SK-N-SH (cell line): Measurements from ENCODE around the gene POLR1H. TPM values are rescaled to one million over a fixed set of nuclear protein-coding genes. Genes with fewer than 3 reads are reported as not detected.
A peak's percentile ranks its signal among the peaks of the same experiment; 100 is the strongest.

Source experiments
- CTCF ChIA-PET: fragments of 300-600, 350-600 bp; formaldehyde crosslinking; extraction: SDS; loops from one replicate; lab custom pipeline; 2021; lab: Yijun Ruan, JAX
- POLR2A ChIA-PET: fragments of 350-600 bp; sonication (Branson Sonifier 250); formaldehyde crosslinking; extraction: SDS; loops from one replicate; lab custom pipeline; 2020; ENCODE audit warnings: antibody characterized with exemption, inconsistent platforms; lab: Yijun Ruan, JAX
- DNase-seq: peaks from one replicate; pipeline ENCODE4 v3.0.0; 2012
- H2AFZ ChIP-seq: fragments of 200-600 bp; sonication (generic); 2 replicates; pipeline ENCODE4 v1.8.1; 2016; ENCODE audit warnings: antibody characterized with exemption, mild to moderate bottlenecking, low read depth
- H3F3A ChIP-seq: fragments of 200-600 bp; sonication (generic); replicated peaks from 2 replicates; pipeline ENCODE3; 2016; ENCODE audit warnings: antibody characterized with exemption, mild to moderate bottlenecking; ENCODE audit not compliant: insufficient read depth
- H3K27ac ChIP-seq, 2 experiments: fragments of 200-500 bp in 1 of 2; fragments of 200-600 bp in 1 of 2; sonication (Bioruptor generic) in 1 of 2; sonication (generic), shearing (Covaris generic) in 1 of 2; 2 replicates each; pipeline versions ENCODE4 v1.5.1 to v1.6.1; 2014 to 2016; ENCODE audit warnings: low read depth in 2 of 2, inconsistent platforms in 1 of 2, low read length in 1 of 2, mild to moderate bottlenecking in 1 of 2, mixed read lengths in 1 of 2
- H3K27me3 ChIP-seq: fragments of 200-600 bp; sonication (generic), shearing (Covaris generic); 2 replicates; pipeline ENCODE4 v1.6.1; 2016; ENCODE audit warnings: mixed run types; ENCODE audit not compliant: insufficient read depth
- H3K36me3 ChIP-seq, 2 experiments: fragments of 200-500 bp in 1 of 2; fragments of 200-600 bp in 1 of 2; sonication (Bioruptor generic) in 1 of 2; sonication (generic) in 1 of 2; replicated peaks in 1 of 2; 2 replicates each; pipeline versions ENCODE3 to v1.5.1; 2014 to 2016; ENCODE audit warnings: low read length in 1 of 2, mild to moderate bottlenecking in 1 of 2; ENCODE audit not compliant: insufficient read depth in 2 of 2, control insufficient read depth in 1 of 2
- H3K4me1 ChIP-seq, 2 experiments: fragments of 200-500 bp in 1 of 2; fragments of 200-600 bp in 1 of 2; sonication (Bioruptor generic) in 1 of 2; sonication (generic), shearing (Covaris generic) in 1 of 2; 2 replicates each; pipeline versions ENCODE4 v1.5.1 to v1.6.1; 2014 to 2016; ENCODE audit warnings: low read depth in 1 of 2, low read length in 1 of 2, mixed run types in 1 of 2; ENCODE audit not compliant: insufficient read depth in 2 of 2, control insufficient read depth in 1 of 2
- H3K4me2 ChIP-seq: fragments of 200-600 bp; sonication (generic), shearing (Covaris generic); 2 replicates; pipeline ENCODE4 v1.6.1; 2017; ENCODE audit warnings: mixed run types
- H3K4me3 ChIP-seq, 2 experiments: fragments of 200-500 bp in 1 of 2; fragments of 200-600 bp in 1 of 2; sonication (Bioruptor generic) in 1 of 2; sonication (generic), shearing (Covaris generic) in 1 of 2; 2 replicates each; pipeline versions ENCODE4 v1.5.1 to v1.8.1; 2014 to 2016; ENCODE audit warnings: low read depth in 2 of 2, inconsistent platforms in 1 of 2, low read length in 1 of 2, mild to moderate bottlenecking in 1 of 2, mixed read lengths in 1 of 2, moderate library complexity in 1 of 2
- H3K79me2 ChIP-seq: fragments of 200-600 bp; sonication (generic); 2 replicates; pipeline ENCODE4 v1.8.1; 2017; ENCODE audit warnings: mild to moderate bottlenecking; ENCODE audit not compliant: insufficient read depth
- H3K9ac ChIP-seq: fragments of 200-600 bp; sonication (generic); 2 replicates; pipeline ENCODE4 v1.6.1; 2017; ENCODE audit warnings: mixed run types
- H3K9me2 ChIP-seq: fragments of 200-600 bp; sonication (generic); 2 replicates; pipeline ENCODE4 v1.6.1; 2017; ENCODE audit warnings: mixed run types
- H3K9me3 ChIP-seq: fragments of 200-600 bp; sonication (generic); 2 replicates; pipeline ENCODE4 v1.6.1; 2017; ENCODE audit warnings: mixed run types, mild to moderate bottlenecking, moderate library complexity
- H4K20me1 ChIP-seq: fragments of 200-600 bp; sonication (generic); 2 replicates; pipeline ENCODE4 v1.6.1; 2017; ENCODE audit warnings: mild to moderate bottlenecking, mixed run types; ENCODE audit not compliant: insufficient read depth
- EZH2phosphoT487 ChIP-seq: fragments of 200-600 bp; sonication (generic); IDR thresholded peaks from 2 replicates; pipeline ENCODE4 v1.6.1; 2017; ENCODE audit warnings: low read depth, mixed run types, mild to moderate bottlenecking, antibody characterized with exemption, moderate library complexity, borderline replicate concordance
- IRF3 ChIP-seq: fragments of 150-350 bp; IDR thresholded peaks from 2 replicates; pipeline ENCODE4 v1.6.1; 2016; ENCODE audit warnings: mild to moderate bottlenecking, low read depth, low read length
- MXI1 ChIP-seq: IDR thresholded peaks from 2 replicates; pipeline ENCODE4 v1.6.1; 2012; ENCODE audit warnings: mild to moderate bottlenecking, low read depth, low read length, improper control_type of control experiment
- NFIC ChIP-seq: IDR thresholded peaks from 2 replicates; pipeline ENCODE4 v1.4.0; 2012; ENCODE audit warnings: borderline replicate concordance
- TAF1 ChIP-seq: IDR thresholded peaks from 2 replicates; pipeline ENCODE4 v1.6.1; 2012; ENCODE audit warnings: low read depth, mild to moderate bottlenecking, low read length, moderate library complexity, borderline replicate concordance
- TCF12 ChIP-seq: IDR thresholded peaks from 2 replicates; pipeline ENCODE4 v1.4.0; 2012
- USF1 ChIP-seq: IDR thresholded peaks from 2 replicates; pipeline ENCODE4 v1.4.0; 2012; ENCODE audit warnings: low read depth, borderline replicate concordance
- ZBTB33 ChIP-seq: IDR thresholded peaks from 2 replicates; pipeline ENCODE4 v1.4.0; 2012; ENCODE audit warnings: low read depth, borderline replicate concordance
- WGBS: methylation state at CpG from one replicate; pipeline ENCODE4 v1.1.6; 2017; ENCODE audit warnings: low lambda C conversion rate; 5-methylcytosine and 5-hydroxymethylcytosine counted together
- polyA plus RNA-seq, 3 experiments: library from polyadenylated mRNA; depleted of rRNA; stranded (reverse); fragments of >200 nt; gene quantifications; 2 replicates each; pipeline ENCODE4 v1.2.3, GENCODE V29; 2012

The POLR1H gene
- polyA plus RNA-seq, 1 of the 3 experiments (the other 2 are of a cell fraction), result 40.6 TPM

- Histone ChIP-seq H2AFZ (peak overlapping the region; percentile 92), H3K9me3 (no peaks in the 10 kb centered on the region), H4K20me1 (no peaks in the 10 kb centered on the region), H3K27me3 (no peaks in the 10 kb centered on the region), H3K4me1 (peaks cover 6 to 14% of the 10 kb centered on the region in 2 experiments; a peak in 3 of 4 replicates), H3K9me2 (no peaks in the 10 kb centered on the region), H3K79me2 (peaks cover 36% of the 10 kb centered on the region), H3K4me2 (peak overlapping the region; percentile 89), H3K4me3 (peak overlapping the region; percentile 96 to 99), H3F3A (peaks cover 11% of the 10 kb centered on the region), H3K27ac (peak overlapping the region; percentile 71 to 77), H3K9ac (peak overlapping the region; percentile 89), H3K36me3 (peaks cover 23 to 39% of the 10 kb centered on the region in 2 experiments)
- 1% methylated on average over 24 of the region's 24 CpGs for WGBS
- TF ChIP-seq TAF1 (peak; percentile 22; the same call in 1 of the 2 replicates), USF1 (no peak), IRF3 (no peak)
- DNase-seq, result no peak
- POLR2A ChIA-PET, result interaction anchor here (0.8 to 1.1 kb wide), 5 partner anchors 9 to 96 kb away, joined by 3 to 5 read pairs (median 3); no protein-coding TSS in a partner anchor
- CTCF ChIA-PET, result interaction anchor here (1.0 to 1.6 kb wide), 3 partner anchors 66 to 70 kb away, joined by 3 to 9 read pairs (median 8); no protein-coding TSS in a partner anchor
These were observed 416 bp upstream of the POLR1H start for GRCh38 chr6:30060606-30061091.

GRCh38 chr6:30061858-30062458, 893 bp downstream of the POLR1H start:
- 25% methylated on average over 13 of the region's 13 CpGs for WGBS
- Histone ChIP-seq H3K27ac (peak overlapping the region; percentile 71 to 77), H3K79me2 (peaks cover 36% of the 10 kb centered on the region), H4K20me1 (no peaks in the 10 kb centered on the region), H3K9me2 (no peaks in the 10 kb centered on the region), H3K27me3 (no peaks in the 10 kb centered on the region), H3K9ac (peak overlapping the region; percentile 89), H3K4me3 (peak overlapping the region; percentile 96 to 99), H3K4me2 (peak overlapping the region; percentile 89), H3K4me1 (peaks cover 6 to 18% of the 10 kb centered on the region in 2 experiments; a peak in 3 of 4 replicates), H3K36me3 (peaks cover 23 to 30% of the 10 kb centered on the region in 2 experiments), H3F3A (peaks cover 11% of the 10 kb centered on the region), H2AFZ (peak overlapping the region; percentile 98), H3K9me3 (no peaks in the 10 kb centered on the region)
- TF ChIP-seq MXI1 (no peak), TCF12 (no peak), NFIC (no peak), EZH2phosphoT487 (no peak), ZBTB33 (no peak)
- POLR2A ChIA-PET, result no interaction called here
- CTCF ChIA-PET, result interaction anchor here (1.6 kb wide), 1 partner anchor 69 kb away, joined by 9 read pairs; no protein-coding TSS in a partner anchor
- no peak for DNase-seq
